ENCODE results near the gene PLCB4.

- no peak for TF ChIP-seq CTCF (IDR thresholded peaks at IDR 0.05)
- TF ChIP-seq POLR2A (IDR thresholded peaks at IDR 0.05) = no peak
These were observed 252.1 kb downstream of the PLCB4 start for GRCh38 chr20:9321007-9321406.

Data from transverse colon (tissue), 3 donors.